Gastroesophageal sphincter (tissue), 4 donors: Measurements from ENCODE around the gene PLEKHG3. TPM values are rescaled to one million over a fixed set of nuclear protein-coding genes. Genes with fewer than 3 reads are reported as not detected.

ENCODE experiments used
- ATAC-seq: fragments of 150-250 bp; one replicate; pipeline ENCODE4 v1.9.1; 2016; ENCODE audit warnings: mild to moderate bottlenecking, moderate library complexity
- H3K27ac ChIP-seq, 4 donors: fragments of 200-600 bp; sonication (generic) in 3 of 4; 1 replicate in 3 of 4; 2 replicates in 1 of 4; pipeline ENCODE4 v1.5.1; 2016 to 2019
- H3K27me3 ChIP-seq: fragments of 200-600 bp; sonication (generic); one replicate; pipeline ENCODE4 v1.5.1; 2019
- H3K36me3 ChIP-seq, 2 donors: fragments of 200-600 bp; sonication (generic); one replicate each; pipeline ENCODE4 v1.5.1; 2019; ENCODE audit warnings: control low read depth in 1 of 2
- H3K4me1 ChIP-seq, 3 donors: fragments of 200-600 bp; sonication (generic); 1 replicate in 2 of 3; 2 replicates in 1 of 3; pipeline ENCODE4 v1.5.1; 2016 to 2019; ENCODE audit warnings: control low read depth in 2 of 3
- H3K4me3 ChIP-seq, 2 donors: fragments of 200-600 bp; sonication (generic); one replicate each; pipeline ENCODE4 v1.5.1; 2019; ENCODE audit warnings: mild to moderate bottlenecking in 1 of 2, moderate library complexity in 1 of 2
- H3K9me3 ChIP-seq, 3 donors: fragments of 200-600 bp; sonication (generic); one replicate each; pipeline ENCODE4 v1.5.1; 2017 to 2019; ENCODE audit warnings: control low read depth in 2 of 3
- EP300 ChIP-seq: sonication (generic); formaldehyde crosslinking; IDR thresholded peaks from one replicate; pipeline ENCODE4 v1.6.1; 2017; ENCODE audit warnings: antibody characterized with exemption, mild to moderate bottlenecking
- POLR2A ChIP-seq, 2 donors: fragments of 450-650 bp; IDR thresholded peaks; one replicate each; pipeline ENCODE4 v1.6.1; 2017; ENCODE audit warnings: antibody characterized with exemption in 2 of 2, mild to moderate bottlenecking in 2 of 2, moderate library complexity in 1 of 2
- POLR2AphosphoS5 ChIP-seq: sonication (generic); formaldehyde crosslinking; IDR thresholded peaks from one replicate; pipeline ENCODE4 v1.6.1; 2017; ENCODE audit warnings: antibody characterized with exemption
- WGBS, 2 donors: methylation state at CpG; one replicate each; pipeline ENCODE4 v1.1.5; 2018; ENCODE audit warnings: low coverage in 1 of 2; 5-methylcytosine and 5-hydroxymethylcytosine counted together
- total RNA-seq, 4 donors: library from RNA; depleted of rRNA; stranded (reverse); fragments of >200 nt; gene quantifications; one replicate each; pipeline ENCODE4 v1.1.0, GENCODE V29; 2016
- TF ChIP-seq, protein P1 (sequence below), 4 experiments: fragments of 200-600 bp in 2 of 4; fragments of 450-650 bp in 2 of 4; sonication (generic) in 1 of 4; IDR thresholded peaks; one replicate each; pipeline ENCODE4 v1.5.1; 2017 to 2019; ENCODE audit warnings: antibody characterized with exemption in 4 of 4, mild to moderate bottlenecking in 2 of 4, moderate library complexity in 2 of 4

The PLEKHG3 gene
- total RNA-seq, 4 donors from 2014 or later, result 44.2 to 79.4 (median 57.7) TPM

DNA sequence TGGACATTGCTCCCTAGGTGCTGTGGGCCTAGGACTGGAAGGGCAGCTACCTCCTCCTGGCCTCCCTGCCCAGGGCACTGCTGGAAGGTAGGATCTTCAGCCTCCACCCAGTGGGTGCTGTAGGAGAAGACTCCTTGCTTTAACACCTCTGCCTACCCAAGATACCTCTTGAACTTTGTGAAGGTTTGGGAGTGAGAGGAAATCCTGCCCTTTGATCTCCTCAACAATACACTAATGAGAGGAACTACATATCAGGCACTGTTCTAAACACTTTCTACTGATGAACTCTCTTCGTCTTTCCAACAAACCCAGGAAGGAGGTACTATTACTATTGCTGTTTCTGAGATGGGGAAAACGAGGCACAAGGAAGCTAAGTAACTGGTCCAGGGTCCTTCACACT, 66.9 kb downstream of the PLEKHG3 start:
- Histone ChIP-seq H3K9me3 (no peaks in the 10 kb centered on the region), H3K27me3 (no peaks in the 10 kb centered on the region), H3K36me3 (no peaks in the 10 kb centered on the region), H3K4me3 (no peak overlapping the region), H3K4me1 (no peaks in the 10 kb centered on the region), H3K27ac (no peak overlapping the region)
- 56 to 100% methylated on average over 1 of the region's 2 CpGs for WGBS, 2 donors
- ATAC-seq, result no peak
- no peak for TF ChIP-seq EP300
- TF ChIP-seq POLR2AphosphoS5, result no peak
- TF ChIP-seq, protein P1, sequence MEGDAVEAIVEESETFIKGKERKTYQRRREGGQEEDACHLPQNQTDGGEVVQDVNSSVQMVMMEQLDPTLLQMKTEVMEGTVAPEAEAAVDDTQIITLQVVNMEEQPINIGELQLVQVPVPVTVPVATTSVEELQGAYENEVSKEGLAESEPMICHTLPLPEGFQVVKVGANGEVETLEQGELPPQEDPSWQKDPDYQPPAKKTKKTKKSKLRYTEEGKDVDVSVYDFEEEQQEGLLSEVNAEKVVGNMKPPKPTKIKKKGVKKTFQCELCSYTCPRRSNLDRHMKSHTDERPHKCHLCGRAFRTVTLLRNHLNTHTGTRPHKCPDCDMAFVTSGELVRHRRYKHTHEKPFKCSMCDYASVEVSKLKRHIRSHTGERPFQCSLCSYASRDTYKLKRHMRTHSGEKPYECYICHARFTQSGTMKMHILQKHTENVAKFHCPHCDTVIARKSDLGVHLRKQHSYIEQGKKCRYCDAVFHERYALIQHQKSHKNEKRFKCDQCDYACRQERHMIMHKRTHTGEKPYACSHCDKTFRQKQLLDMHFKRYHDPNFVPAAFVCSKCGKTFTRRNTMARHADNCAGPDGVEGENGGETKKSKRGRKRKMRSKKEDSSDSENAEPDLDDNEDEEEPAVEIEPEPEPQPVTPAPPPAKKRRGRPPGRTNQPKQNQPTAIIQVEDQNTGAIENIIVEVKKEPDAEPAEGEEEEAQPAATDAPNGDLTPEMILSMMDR (IDR thresholded peaks at IDR 0.05), result no peak
- TF ChIP-seq POLR2A (IDR thresholded peaks at IDR 0.05), result no peak

DNA sequence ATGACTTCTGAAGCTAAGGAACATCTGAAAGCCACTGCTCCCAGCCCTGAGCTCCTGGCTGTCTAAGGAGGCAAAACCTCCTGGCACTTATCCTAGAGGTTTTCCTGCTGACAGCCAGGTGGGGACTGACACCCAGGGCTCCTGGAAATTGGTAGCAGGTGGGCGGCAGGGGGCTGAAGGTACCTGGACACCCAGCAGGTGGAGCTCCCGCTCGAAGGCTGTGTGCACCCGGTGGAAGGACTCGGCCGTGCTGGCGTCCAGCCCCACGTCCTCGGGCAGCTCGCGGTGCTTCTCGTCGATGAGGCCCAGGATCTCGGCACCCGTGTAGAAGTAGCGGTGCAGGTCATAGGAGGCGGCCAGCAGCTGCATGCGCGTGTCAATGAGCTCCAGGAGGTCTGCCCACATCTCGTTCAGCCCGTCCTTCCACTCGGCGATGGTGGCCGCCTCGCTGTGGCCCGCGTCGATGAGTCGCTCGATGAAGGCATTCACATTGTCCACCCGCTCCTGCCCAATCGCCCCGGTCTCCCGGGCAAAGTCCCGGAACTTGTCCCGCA, 68.2 kb downstream of the PLEKHG3 start:
- Histone ChIP-seq H3K36me3 (no peaks in the 10 kb centered on the region), H3K9me3 (no peaks in the 10 kb centered on the region)

DNA sequence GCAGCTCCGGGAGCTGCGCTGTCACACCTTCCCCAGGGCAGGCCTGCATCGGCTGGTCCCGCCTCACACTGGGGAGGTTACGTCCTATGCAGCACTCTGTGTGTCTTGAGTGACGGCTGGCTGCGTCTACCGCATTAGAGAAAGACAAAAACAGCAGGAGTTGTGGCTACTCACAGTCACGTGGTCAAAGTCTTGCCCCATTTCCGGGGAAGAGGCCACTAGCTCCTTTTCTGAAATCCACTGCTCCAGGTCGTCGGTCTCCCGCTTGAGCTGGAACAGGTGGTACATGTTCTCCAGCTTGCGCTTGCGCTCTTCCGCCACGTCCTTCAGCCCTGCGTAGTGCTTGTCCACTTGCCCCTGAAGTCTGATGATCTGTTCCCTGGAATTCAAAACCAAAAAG, 68.8 kb downstream of the PLEKHG3 start:
- no peaks in the 10 kb centered on the region for H3K36me3 ChIP-seq
- ATAC-seq, result no peak
- H3K27me3 ChIP-seq, result no peaks in the 10 kb centered on the region
- 88 to 100% methylated on average over 6 to 12 of the region's 18 CpGs for WGBS, 2 donors
- no peak overlapping the region for H3K27ac ChIP-seq
- TF ChIP-seq EP300 (no peak), POLR2A (IDR thresholded peaks at IDR 0.05) (no peak), POLR2AphosphoS5 (no peak)
- TF ChIP-seq, protein P1 (IDR thresholded peaks at IDR 0.05), result no peak
- H3K4me3 ChIP-seq, result no peak overlapping the region
- peaks cover 0 to 8% (median 0%) of the 10 kb centered on the region in 3 donors for H3K4me1 ChIP-seq
- H3K9me3 ChIP-seq, result no peaks in the 10 kb centered on the region

More for the DNA sequence above, 68.2 kb downstream of the PLEKHG3 start:
- no peak for ATAC-seq
- Histone ChIP-seq H3K4me1 (peaks cover 0 to 2% (median 0%) of the 10 kb centered on the region in 3 donors), H3K27ac (no peak overlapping the region), H3K27me3 (no peaks in the 10 kb centered on the region), H3K4me3 (no peak overlapping the region)
- 100% methylated on average over 1 of the region's 36 CpGs; no CpG with 5 or more reads in 1 of the 2 donors for WGBS, 2 donors
- TF ChIP-seq POLR2AphosphoS5, result no peak
- TF ChIP-seq, protein P1 (IDR thresholded peaks at IDR 0.05), result no peak
- no peak for TF ChIP-seq POLR2A (IDR thresholded peaks at IDR 0.05)
- no peak for TF ChIP-seq EP300

DNA sequence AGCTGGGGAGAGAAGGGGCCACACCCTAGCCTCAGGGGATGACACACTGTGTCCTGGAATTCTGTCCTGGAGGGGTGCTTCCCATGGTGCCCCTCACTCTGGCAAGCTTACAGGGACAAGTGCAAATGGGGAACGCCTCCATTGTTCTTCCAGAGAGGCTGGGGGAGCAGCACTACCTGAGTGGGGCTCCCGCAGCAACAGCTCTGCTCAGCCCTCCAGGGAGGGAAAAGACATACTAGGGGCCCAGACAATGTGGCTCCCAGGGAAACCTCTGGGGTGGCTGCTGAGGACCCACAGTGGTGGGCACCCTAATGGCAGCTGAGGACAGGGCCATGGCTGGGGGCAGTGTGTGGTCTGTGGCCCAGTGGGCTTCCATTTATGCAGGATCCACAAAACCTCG, 69.4 kb downstream of the PLEKHG3 start:
- Histone ChIP-seq H3K4me1 (peaks cover 0 to 13% (median 0%) of the 10 kb centered on the region in 3 donors), H3K27ac (no peak overlapping the region), H3K36me3 (no peaks in the 10 kb centered on the region), H3K27me3 (no peaks in the 10 kb centered on the region), H3K4me3 (no peak overlapping the region), H3K9me3 (no peaks in the 10 kb centered on the region)
- WGBS, 2 donors, result no CpG with 5 or more reads among the region's 3 CpGs
- TF ChIP-seq POLR2AphosphoS5 (no peak), EP300 (no peak), POLR2A (IDR thresholded peaks at IDR 0.05) (no peak)
- TF ChIP-seq, protein P1 (IDR thresholded peaks at IDR 0.05), result no peak
- no peak for ATAC-seq

DNA sequence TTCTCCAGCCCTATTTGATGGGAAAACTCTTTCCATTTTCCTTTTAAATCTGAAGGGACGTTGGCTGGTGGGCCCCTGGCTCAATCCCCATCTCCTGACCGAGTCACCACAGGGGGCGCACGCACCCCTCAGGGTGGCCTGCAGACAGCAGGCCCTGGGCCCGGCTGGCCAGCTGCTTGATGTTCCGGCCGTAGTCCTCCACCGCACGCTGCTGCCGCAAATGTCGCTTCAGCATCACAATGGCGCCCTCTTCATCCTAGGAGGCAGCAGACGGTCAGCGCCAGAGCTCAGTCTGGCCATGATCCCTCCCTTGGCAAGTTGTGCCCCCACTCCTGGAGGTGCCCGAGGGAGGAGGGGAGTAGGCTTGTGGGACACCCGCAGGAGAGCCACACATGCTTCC, 70.0 kb downstream of the PLEKHG3 start:
- H3K9me3 ChIP-seq, result no peaks in the 10 kb centered on the region
- H3K27me3 ChIP-seq, result no peaks in the 10 kb centered on the region
- WGBS, 2 donors, result 91 to 100% methylated on average over 1 to 11 of the region's 16 CpGs
- no peak for ATAC-seq
- TF ChIP-seq, protein P1 (IDR thresholded peaks at IDR 0.05), result no peak
- TF ChIP-seq EP300 (no peak), POLR2AphosphoS5 (no peak), POLR2A (IDR thresholded peaks at IDR 0.05) (no peak)
- no peak overlapping the region for H3K4me3 ChIP-seq
- H3K4me1 ChIP-seq, result peaks cover 0 to 13% (median 0%) of the 10 kb centered on the region in 3 donors
- no peaks in the 10 kb centered on the region for H3K36me3 ChIP-seq
- no peak overlapping the region for H3K27ac ChIP-seq
